H1 (cell line): Measurements from ENCODE around the gene STK26. TPM values are rescaled to one million over a fixed set of nuclear protein-coding genes. Genes with fewer than 3 reads are reported as not detected.

Experiments
- CTCF ChIA-PET: fragments of 300-600 bp; sonication (Branson Sonifier 250); formaldehyde crosslinking; loops from one replicate; lab custom pipeline; 2021; ENCODE audit not compliant: partially characterized antibody; lab: Charles Lee
- POLR2A ChIA-PET: fragments of 300-600 bp; sonication (Branson Sonifier 250); formaldehyde crosslinking; loops from one replicate; lab custom pipeline; 2021; ENCODE audit warnings: inconsistent platforms; ENCODE audit not compliant: partially characterized antibody; lab: Charles Lee
- DNase-seq, 2 experiments: peaks; one replicate each; pipeline versions ENCODE4 v3.0.0 to v3.0.0-alpha.2; 2010 to 2022; ENCODE audit warnings: low spot score in 2 of 2, low read depth in 1 of 2, mixed read lengths in 1 of 2
- FAIRE-seq: peaks from 2 replicates; lab custom pipeline; 2011; peaks lifted over from hg19 to GRCh38; lab: Jason Lieb, UNC
- H2AFZ ChIP-seq: 2 replicates; pipeline ENCODE4 v1.8.1; 2012; ENCODE audit warnings: low read length, inconsistent platforms
- H2AK5ac ChIP-seq: 2 replicates; pipeline ENCODE4 v1.6.1; 2013; ENCODE audit warnings: low read depth, low read length
- H2BK120ac ChIP-seq: replicated peaks from 2 replicates; pipeline ENCODE3; 2013; ENCODE audit warnings: low read depth, low read length, inconsistent platforms
- H2BK12ac ChIP-seq: 2 replicates; pipeline ENCODE4 v1.6.1; 2013; ENCODE audit warnings: low read depth, low read length
- H2BK15ac ChIP-seq: 2 replicates; pipeline ENCODE4 v1.6.1; 2013; ENCODE audit warnings: low read length
- H2BK20ac ChIP-seq: 2 replicates; pipeline ENCODE4 v1.6.1; 2013; ENCODE audit warnings: low read length
- H2BK5ac ChIP-seq: 2 replicates; pipeline ENCODE4 v1.6.1; 2013; ENCODE audit warnings: low read depth, low read length
- H3K14ac ChIP-seq: 2 replicates; pipeline ENCODE4 v1.6.1; 2013; ENCODE audit warnings: inconsistent platforms; ENCODE audit not compliant: insufficient read length
- H3K18ac ChIP-seq: 2 replicates; pipeline ENCODE4 v1.6.1; 2013; ENCODE audit warnings: low read length; ENCODE audit errors: extremely low read depth
- H3K23ac ChIP-seq: 2 replicates; pipeline ENCODE4 v1.6.1; 2013; ENCODE audit warnings: inconsistent platforms; ENCODE audit not compliant: insufficient read length
- H3K23me2 ChIP-seq: 2 replicates; pipeline ENCODE4 v1.6.1; 2013; ENCODE audit warnings: low read depth, low read length
- H3K27ac ChIP-seq: 2 replicates; pipeline ENCODE4 v1.6.1; 2011; ENCODE audit warnings: low read depth, low read length, inconsistent platforms
- H3K27me3 ChIP-seq, 4 experiments: replicated peaks in 1 of 4; 1 replicate in 1 of 4; 2 replicates in 3 of 4; pipeline versions ENCODE4 v1.6.1 to v1.8.1; 2011 to 2013; ENCODE audit warnings: low read length in 3 of 4, mild to moderate bottlenecking in 3 of 4, inconsistent platforms in 2 of 4, mixed read lengths in 2 of 4, moderate library complexity in 1 of 4; ENCODE audit not compliant: control insufficient read depth in 3 of 4, insufficient read depth in 3 of 4; ENCODE audit errors: extremely low read depth in 1 of 4
- H3K36me3 ChIP-seq, 4 experiments: 2 replicates each; pipeline versions ENCODE4 v1.6.1 to v1.8.1; 2011 to 2013; ENCODE audit warnings: mild to moderate bottlenecking in 4 of 4, low read length in 3 of 4, moderate library complexity in 2 of 4, control low read depth in 1 of 4, inconsistent platforms in 1 of 4; ENCODE audit not compliant: insufficient read depth in 4 of 4, control insufficient read depth in 2 of 4
- H3K4ac ChIP-seq: replicated peaks from 2 replicates; pipeline ENCODE3; 2013; ENCODE audit warnings: low read length, low read depth, mixed read lengths, inconsistent platforms; ENCODE audit not compliant: insufficient read length
- H3K4me1 ChIP-seq, 4 experiments: replicated peaks in 1 of 4; 1 replicate in 1 of 4; 2 replicates in 3 of 4; pipeline versions ENCODE4 v1.6.1 to v1.8.1; 2011 to 2013; ENCODE audit warnings: low read length in 3 of 4, inconsistent platforms in 2 of 4, mixed read lengths in 1 of 4; ENCODE audit not compliant: insufficient read depth in 4 of 4, control insufficient read depth in 3 of 4
- H3K4me2 ChIP-seq, 2 experiments: 2 replicates each; pipeline versions ENCODE4 v1.6.1 to v1.8.1; 2011 to 2013; ENCODE audit warnings: low read depth in 2 of 2, low read length in 2 of 2, control low read depth in 1 of 2, inconsistent platforms in 1 of 2, mild to moderate bottlenecking in 1 of 2; ENCODE audit not compliant: insufficient read depth in 1 of 2
- H3K4me3 ChIP-seq, 4 experiments: fragments of 200-600, 300-600 bp in 1 of 4; sonication (generic), shearing (Covaris generic), sonication (Bioruptor Twin) in 1 of 4; 2 replicates each; pipeline versions ENCODE4 v1.5.1 to v1.8.1; 2011 to 2016; ENCODE audit warnings: low read length in 4 of 4, low read depth in 3 of 4, control low read depth in 2 of 4, inconsistent platforms in 2 of 4, mild to moderate bottlenecking in 2 of 4, mixed read lengths in 1 of 4, moderate library complexity in 1 of 4; ENCODE audit not compliant: insufficient read depth in 2 of 4; ENCODE audit errors: extremely low read depth in 1 of 4
- H3K56ac ChIP-seq: replicated peaks from 2 replicates; pipeline ENCODE3; 2013; ENCODE audit warnings: low read depth, mild to moderate bottlenecking, mixed read lengths, low read length, inconsistent platforms; ENCODE audit not compliant: insufficient read length
- H3K79me1 ChIP-seq: 2 replicates; pipeline ENCODE4 v1.6.1; 2013; ENCODE audit warnings: low read depth, low read length, control low read depth
- H3K79me2 ChIP-seq, 2 experiments: 2 replicates each; pipeline versions ENCODE4 v1.6.1 to v1.8.1; 2012 to 2013; ENCODE audit warnings: low read length in 2 of 2, mild to moderate bottlenecking in 2 of 2, inconsistent platforms in 1 of 2; ENCODE audit not compliant: insufficient read depth in 2 of 2, control insufficient read depth in 1 of 2
- H3K9ac ChIP-seq, 4 experiments: replicated peaks in 1 of 4; 1 replicate in 1 of 4; 2 replicates in 3 of 4; pipeline versions ENCODE4 v1.6.1 to v1.8.1; 2011 to 2013; ENCODE audit warnings: low read depth in 3 of 4, low read length in 3 of 4, control low read depth in 2 of 4, mild to moderate bottlenecking in 2 of 4, moderate library complexity in 2 of 4, inconsistent platforms in 1 of 4; ENCODE audit errors: extremely low read depth in 1 of 4
- H3K9me3 ChIP-seq, 2 experiments: 2 replicates each; pipeline versions ENCODE4 v1.6.1 to v1.8.1; 2012 to 2013; ENCODE audit warnings: mild to moderate bottlenecking in 2 of 2, moderate library complexity in 2 of 2, control low read depth in 1 of 2, inconsistent platforms in 1 of 2, low read depth in 1 of 2, low read length in 1 of 2, mixed read lengths in 1 of 2; ENCODE audit not compliant: insufficient read depth in 2 of 2
- H4K20me1 ChIP-seq, 2 experiments: replicated peaks in 1 of 2; 2 replicates each; pipeline versions ENCODE3 to v1.8.1; 2011 to 2013; ENCODE audit warnings: inconsistent platforms in 2 of 2, low read length in 2 of 2, mild to moderate bottlenecking in 1 of 2; ENCODE audit not compliant: insufficient read depth in 2 of 2, control insufficient read depth in 1 of 2
- H4K5ac ChIP-seq: 2 replicates; pipeline ENCODE4 v1.6.1; 2013; ENCODE audit warnings: low read length, low read depth, mixed read lengths, inconsistent platforms; ENCODE audit not compliant: insufficient read length
- H4K8ac ChIP-seq: 2 replicates; pipeline ENCODE4 v1.8.0; 2013; ENCODE audit warnings: mild to moderate bottlenecking, moderate library complexity, low read length, inconsistent platforms; ENCODE audit not compliant: insufficient read depth; ENCODE audit errors: extremely low read depth
- H4K91ac ChIP-seq: replicated peaks from 2 replicates; pipeline ENCODE3; 2013; ENCODE audit warnings: low read length, mixed read lengths, inconsistent platforms; ENCODE audit not compliant: insufficient read length
- CEBPB ChIP-seq: IDR thresholded peaks from 2 replicates; pipeline ENCODE4 v1.6.1; 2012; ENCODE audit warnings: low read depth, low read length
- FOSL1 ChIP-seq: IDR thresholded peaks from 2 replicates; pipeline ENCODE4 v1.6.1; 2011; ENCODE audit warnings: mild to moderate bottlenecking, low read depth, low read length, moderate library complexity; ENCODE audit not compliant: insufficient read depth
- MAFK ChIP-seq: IDR thresholded peaks from 2 replicates; pipeline ENCODE4 v1.6.1; 2012; ENCODE audit warnings: low read depth, mild to moderate bottlenecking, improper control_type of control experiment, low read length
- RBBP5 ChIP-seq: IDR thresholded peaks from 2 replicates; pipeline ENCODE4 v1.7.1; 2012; ENCODE audit warnings: low read depth, mild to moderate bottlenecking, inconsistent platforms, low read length, moderate library complexity, borderline replicate concordance
- SIX5 ChIP-seq: IDR thresholded peaks from 2 replicates; pipeline ENCODE4 v1.6.1; 2011; ENCODE audit warnings: mild to moderate bottlenecking, low read depth, low read length
- SP2 ChIP-seq: IDR thresholded peaks from 2 replicates; pipeline ENCODE4 v1.6.1; 2012; ENCODE audit warnings: mild to moderate bottlenecking, low read length, inconsistent platforms
- SP4 ChIP-seq: IDR thresholded peaks from 2 replicates; pipeline ENCODE4 v1.6.1; 2012; ENCODE audit warnings: low read length, inconsistent platforms
- USF2 ChIP-seq: IDR thresholded peaks from 2 replicates; pipeline ENCODE4 v1.6.1; 2011; ENCODE audit warnings: low read length, improper control_type of control experiment
- WGBS, 2 experiments: shearing (Covaris generic) in 1 of 2; methylation state at CpG; one replicate each; pipeline versions ENCODE4 v1.1.6 to v1.1.7; 2013 to 2015; ENCODE audit warnings: low lambda C conversion rate in 2 of 2, mixed read lengths in 2 of 2, inconsistent platforms in 1 of 2, low coverage in 1 of 2, missing lambda C conversion rate in 1 of 2; ENCODE audit not compliant: insufficient replicate concordance in 2 of 2, insufficient coverage in 1 of 2, insufficient read length in 1 of 2; ENCODE audit errors: extremely low coverage in 1 of 2, missing lambda C conversion rate in 1 of 2; 5-methylcytosine and 5-hydroxymethylcytosine counted together
- polyA plus RNA-seq, 7 experiments: library from polyadenylated mRNA; depleted of rRNA in 3 of 7; stranded (reverse) in 5 of 7; unstranded in 2 of 7; fragments of >200 nt in 5 of 7; fragments of 200-250 nt in 2 of 7; gene quantifications; 1 replicate in 5 of 7; 2 replicates in 1 of 7; 4 replicates in 1 of 7; pipeline versions ENCODE4 v1.2.1 to v1.2.3, GENCODE V29; 2011 to 2013; ENCODE audit warnings: missing spikeins in 2 of 7, mixed read lengths in 2 of 7
- total RNA-seq: library from RNA; stranded (reverse); fragmentation: NEBNext Ultra II Directional; extraction: Animal tissue kit (Norgen Biotek cat#: 25700); gene quantifications from 2 replicates; pipeline ENCODE4 v1.2.1, GENCODE V29; 2021

Gene STK26
- total and polyA plus RNA-seq, 2 of the 8 experiments (the other 6 are each of a cell fraction or from before 2014, with no cell fraction given), result 24.2 to 98.2 TPM

- DNase-seq, result no peak
- Histone ChIP-seq H3K14ac (no peak overlapping the region), H3K4ac (no peak overlapping the region), H2BK120ac (no peak overlapping the region), H2BK20ac (no peak overlapping the region), H3K23me2 (no peaks in the 10 kb centered on the region), H4K20me1 (no peaks in the 10 kb centered on the region), H3K4me3 (no peak overlapping the region), H2BK5ac (no peak overlapping the region), H4K91ac (no peak overlapping the region), H3K18ac (no peak overlapping the region), H3K23ac (no peak overlapping the region), H3K79me2 (no peaks in the 10 kb centered on the region), H2BK15ac (no peak overlapping the region), H4K5ac (no peak overlapping the region), H3K27me3 (no peaks in the 10 kb centered on the region), H3K27ac (no peak overlapping the region), H2AK5ac (no peak overlapping the region), H3K4me1 (no peaks in the 10 kb centered on the region), H3K56ac (no peak overlapping the region), H3K9me3 (no peaks in the 10 kb centered on the region), H3K4me2 (no peak overlapping the region), H4K8ac (no peak overlapping the region), H2BK12ac (no peak overlapping the region), H3K9ac (no peak overlapping the region), H3K36me3 (no peaks in the 10 kb centered on the region), H2AFZ (no peak overlapping the region), H3K79me1 (no peaks in the 10 kb centered on the region)
- POLR2A ChIA-PET, result no interaction called here
- TF ChIP-seq SP2 (no peak), SP4 (no peak), RBBP5 (no peak), USF2 (no peak), MAFK (no peak), FOSL1 (no peak), SIX5 (no peak), CEBPB (no peak)
- no peak for FAIRE-seq
- CTCF ChIA-PET, result interaction anchor here (1.1 kb wide), 2 partner anchors 10 to 919 kb away, joined by 4 read pairs; no protein-coding TSS in a partner anchor
- 53% methylated on average over 3 of the region's 3 CpGs; no CpG with 5 or more reads in 1 of the 2 experiments for WGBS, 2 experiments
These were observed 62.7 kb downstream of the STK26 start for GRCh38 chrX:132085786-132086185.
